A549 treated with RU486 at 1 μM for 4 hours (cell line): ENCODE measurements around the gene GRK3. TPM values are rescaled to one million over a fixed set of nuclear protein-coding genes. Genes with fewer than 3 reads are reported as not detected.

Experiments
- total RNA-seq: library from RNA; stranded (reverse); fragments of 200-300 nt; extraction: Qiagen RNA extraction; gene quantifications from 5 replicates; pipeline ENCODE4 v1.2.3, GENCODE V29; 2022; ENCODE audit warnings: low read depth

GRK3 gene
- 3.1 to 3.7 TPM (median 3.5 TPM) in 5 replicates for total RNA-seq

GRCh38 chr22:25564320-25564978 lies at the start of gene GRK3:
GRK3 (plus strand) TSS chr22:25564675; CDS start chr22:25565041, 366 bp downstream.

DNA sequence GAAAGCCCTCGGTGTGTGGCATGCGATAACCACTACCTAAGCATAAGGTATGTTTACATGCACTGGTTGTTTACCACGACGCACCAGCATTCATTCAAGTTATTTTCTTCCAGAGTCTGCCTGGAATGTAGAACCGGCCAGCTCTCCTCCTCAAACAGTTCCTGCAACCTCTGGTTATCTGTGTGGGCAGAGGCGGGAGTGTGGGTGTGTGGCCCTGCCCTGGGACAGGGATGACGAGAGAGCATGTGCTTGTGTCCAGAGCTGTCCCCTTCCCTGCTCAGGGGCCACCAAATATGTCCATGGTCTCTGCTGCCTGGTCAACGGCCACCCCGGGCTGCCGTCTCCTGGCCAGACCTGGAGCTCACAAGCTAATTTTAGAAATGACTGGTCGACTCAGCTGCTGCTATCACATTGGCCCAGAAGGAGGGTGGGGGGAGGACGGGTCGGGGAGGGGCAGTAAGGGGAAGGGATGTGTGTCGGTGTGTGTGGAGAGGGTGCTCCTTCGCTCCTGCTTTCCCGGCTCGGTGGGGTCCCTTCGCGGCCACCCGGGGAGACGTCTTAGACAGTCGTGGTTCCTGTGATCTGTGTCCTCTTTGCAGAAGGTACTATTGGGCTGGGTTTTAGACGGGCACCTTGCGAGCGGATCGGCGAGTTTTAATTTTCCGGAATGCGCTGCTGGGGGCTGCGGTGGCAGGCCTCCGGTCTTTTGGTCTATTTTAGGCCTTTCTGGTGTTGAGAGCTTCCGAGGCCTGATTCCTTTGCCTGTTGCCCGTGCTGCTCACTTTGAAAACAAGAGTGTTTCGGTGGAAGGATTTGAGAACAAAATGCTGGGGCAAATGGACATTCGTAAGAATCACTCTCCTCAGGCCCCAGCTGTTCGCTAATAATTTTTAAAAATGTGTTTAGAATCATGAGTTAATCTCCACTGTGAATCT lies 177.5 kb downstream of the GRK3 start, which contains the start of gene MYO18B:
Gene MYO18B (plus strand): TSS at position 497 of the 935 bp plus-strand sequence. CDS start 18,905 bp downstream, outside the sequence.

Other genes starting within 250 kb of the GRK3 start
- gene MYO18B, start 177.5 kb downstream of the GRK3 start, total RNA-seq, result 0.02 to 0.10 TPM (median 0.05 TPM) in 3 of 5 replicates, not detected in the others